ENCODE data around the gene UBE4B. TPM values are rescaled to one million over a fixed set of nuclear protein-coding genes. Genes with fewer than 3 reads are reported as not detected.

UBE4B gene
- total RNA-seq, 1 donor: 55.0 TPM

DNA sequence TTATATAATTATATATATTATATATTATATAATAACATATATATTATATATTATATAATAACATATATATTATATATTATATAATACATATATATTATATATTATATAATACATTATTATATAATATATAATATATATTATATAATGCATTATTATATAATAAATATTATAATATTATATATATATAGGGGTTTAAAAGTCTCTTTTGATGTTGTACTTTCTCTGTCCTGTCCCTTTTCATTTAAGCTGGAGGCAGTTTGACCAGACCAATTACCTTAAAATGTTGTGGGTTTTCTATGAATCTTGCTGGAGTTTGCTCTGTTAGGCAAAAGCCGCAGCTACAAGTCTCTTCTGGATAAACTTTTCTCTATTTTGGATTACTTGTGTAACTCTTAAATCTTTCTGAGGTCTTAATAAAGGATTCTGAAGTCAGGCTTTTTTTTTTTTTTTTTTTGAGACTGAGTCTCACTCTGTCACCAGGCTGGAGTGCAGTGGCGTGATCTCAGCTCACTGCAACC is 155.4 kb downstream of the UBE4B start:
- H3K4me3 ChIP-seq (ENCODE audit: low read depth, low read length): no peak overlapping the region
- no peak for DNase-seq (ENCODE audit: low read depth)
- TF ChIP-seq, protein P1, sequence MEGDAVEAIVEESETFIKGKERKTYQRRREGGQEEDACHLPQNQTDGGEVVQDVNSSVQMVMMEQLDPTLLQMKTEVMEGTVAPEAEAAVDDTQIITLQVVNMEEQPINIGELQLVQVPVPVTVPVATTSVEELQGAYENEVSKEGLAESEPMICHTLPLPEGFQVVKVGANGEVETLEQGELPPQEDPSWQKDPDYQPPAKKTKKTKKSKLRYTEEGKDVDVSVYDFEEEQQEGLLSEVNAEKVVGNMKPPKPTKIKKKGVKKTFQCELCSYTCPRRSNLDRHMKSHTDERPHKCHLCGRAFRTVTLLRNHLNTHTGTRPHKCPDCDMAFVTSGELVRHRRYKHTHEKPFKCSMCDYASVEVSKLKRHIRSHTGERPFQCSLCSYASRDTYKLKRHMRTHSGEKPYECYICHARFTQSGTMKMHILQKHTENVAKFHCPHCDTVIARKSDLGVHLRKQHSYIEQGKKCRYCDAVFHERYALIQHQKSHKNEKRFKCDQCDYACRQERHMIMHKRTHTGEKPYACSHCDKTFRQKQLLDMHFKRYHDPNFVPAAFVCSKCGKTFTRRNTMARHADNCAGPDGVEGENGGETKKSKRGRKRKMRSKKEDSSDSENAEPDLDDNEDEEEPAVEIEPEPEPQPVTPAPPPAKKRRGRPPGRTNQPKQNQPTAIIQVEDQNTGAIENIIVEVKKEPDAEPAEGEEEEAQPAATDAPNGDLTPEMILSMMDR (IDR thresholded peaks at IDR 0.05; ENCODE audit: insufficient read depth, low read length): no peak

DNA sequence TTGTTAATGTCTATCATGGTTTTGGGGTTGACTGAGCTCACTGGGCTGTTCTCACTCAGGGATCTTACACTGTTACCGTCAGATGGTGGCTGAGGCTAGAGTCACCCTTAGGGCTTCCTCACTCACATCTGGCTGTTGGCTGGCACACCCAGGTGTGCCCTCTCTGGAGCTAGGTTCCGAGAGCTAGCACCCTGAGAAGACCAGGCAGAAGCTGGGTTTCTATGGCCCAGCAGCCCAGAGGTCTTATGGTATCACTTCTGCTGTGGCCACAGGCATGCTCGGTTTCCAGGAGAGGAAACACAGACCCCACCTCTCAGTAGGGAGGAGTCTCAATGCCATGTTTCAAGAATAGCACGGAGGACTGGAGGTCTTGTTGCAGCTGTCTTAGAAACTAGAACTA is 156.9 kb downstream of the UBE4B start:
- no peak for DNase-seq (ENCODE audit: low read depth)
- TF ChIP-seq, protein P1 (IDR thresholded peaks at IDR 0.05; ENCODE audit: insufficient read depth, low read length): no peak

GRCh38 chr1:10192263-10192662 is 159.5 kb downstream of the UBE4B start:
- no peak for DNase-seq (ENCODE audit: low read depth)
- TF ChIP-seq, protein P1 (IDR thresholded peaks at IDR 0.05; ENCODE audit: insufficient read depth, low read length): no peak
- no peak overlapping the region for H3K4me3 ChIP-seq (ENCODE audit: low read depth, low read length)

More for the DNA sequence above, 156.9 kb downstream of the UBE4B start:
- H3K4me3 ChIP-seq (ENCODE audit: low read depth, low read length): no peak overlapping the region

DNA sequence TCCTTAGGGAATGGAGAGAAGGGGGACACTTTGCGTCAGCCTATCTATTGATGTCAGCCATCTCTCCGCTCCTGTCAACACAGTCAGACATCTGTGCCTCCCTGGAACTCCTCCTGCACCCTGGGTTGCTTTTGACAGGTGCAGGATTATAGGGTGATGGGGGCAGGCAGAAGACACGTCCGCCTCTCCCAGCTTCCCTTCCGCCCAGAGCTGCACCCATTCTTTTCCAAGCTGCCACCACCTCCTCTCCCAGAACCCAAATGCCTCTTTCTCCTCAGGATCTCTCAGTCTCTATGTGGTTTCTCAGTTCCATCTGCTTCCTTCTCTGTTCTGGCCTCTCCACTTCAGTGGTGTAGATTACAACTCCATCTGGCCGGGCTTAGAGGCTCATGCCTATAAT is 160.5 kb downstream of the UBE4B start:
- no peak overlapping the region for H3K4me3 ChIP-seq (ENCODE audit: low read depth, low read length)
- DNase-seq (ENCODE audit: low read depth): no peak
- TF ChIP-seq, protein P1 (IDR thresholded peaks at IDR 0.05; ENCODE audit: insufficient read depth, low read length): no peak

GRCh38 chr1:10195570-10195969 is 162.8 kb downstream of the UBE4B start:
- DNase-seq (ENCODE audit: low read depth): peak; percentile 53
- H3K4me3 ChIP-seq (ENCODE audit: low read depth, low read length): no peak overlapping the region
- TF ChIP-seq, protein P1 (IDR thresholded peaks at IDR 0.05; ENCODE audit: insufficient read depth, low read length): no peak

DNA sequence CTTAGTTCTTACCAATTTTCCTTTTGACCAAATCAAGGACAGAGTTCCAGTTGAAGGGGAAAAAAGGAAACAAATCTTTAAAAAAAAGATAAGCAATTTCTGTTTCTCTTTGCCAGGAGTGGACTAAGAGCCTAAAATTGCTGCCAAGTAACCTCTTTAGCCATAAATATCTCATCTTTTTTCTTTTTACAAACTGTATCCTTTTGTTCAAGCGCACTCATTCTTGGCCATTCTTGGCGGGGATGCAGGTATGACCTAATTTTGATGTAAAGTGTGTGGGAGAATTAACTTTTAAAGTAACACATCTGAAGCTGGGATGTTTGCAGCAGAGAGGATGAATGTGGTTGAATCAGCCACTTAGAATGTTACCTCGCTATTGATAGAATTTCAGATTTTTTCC is 164.2 kb downstream of the UBE4B start:
- DNase-seq (ENCODE audit: low read depth): peak; percentile 93
- TF ChIP-seq, protein P1 (IDR thresholded peaks at IDR 0.05; ENCODE audit: insufficient read depth, low read length): no peak
- no peak overlapping the region for H3K4me3 ChIP-seq (ENCODE audit: low read depth, low read length)

DNA sequence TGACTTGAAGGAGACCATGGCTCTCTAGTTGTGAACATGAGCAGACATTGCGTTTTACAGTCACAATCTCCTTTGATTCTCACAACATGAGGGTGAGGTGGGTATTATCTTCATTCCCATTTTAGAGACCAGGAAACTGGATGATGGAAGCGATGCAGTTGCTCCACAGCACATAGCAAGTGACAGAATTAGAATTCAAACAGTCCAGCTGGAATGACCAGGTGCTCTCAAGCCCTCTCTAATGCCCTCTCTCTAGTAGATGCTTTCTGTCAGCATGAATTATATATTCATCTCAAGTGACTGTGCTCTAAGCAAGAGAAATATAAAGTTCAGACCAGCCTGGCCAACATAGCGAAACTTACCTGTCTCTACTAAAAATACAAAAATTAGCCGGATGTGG is 167.9 kb downstream of the UBE4B start:
- TF ChIP-seq, protein P1 (IDR thresholded peaks at IDR 0.05; ENCODE audit: insufficient read depth, low read length): no peak
- no peak overlapping the region for H3K4me3 ChIP-seq (ENCODE audit: low read depth, low read length)
- no peak for DNase-seq (ENCODE audit: low read depth)

Data from fibroblast of the aortic adventitia (primary cell).